Measurements from ENCODE around the gene ACTR1A. TPM values are rescaled to one million over a fixed set of nuclear protein-coding genes. Genes with fewer than 3 reads are reported as not detected.

The ACTR1A gene
- total RNA-seq, 1 experiment from 2014 or later, result 147 TPM

GRCh38 chr10:102485093-102485784 is 17.3 kb downstream of the ACTR1A start:
- Histone ChIP-seq H3K9me3 (ENCODE audit: control insufficient read depth, insufficient read depth, low read depth, low read length) (no peaks in the 10 kb centered on the region), H3K27ac (ENCODE audit: low read length) (no peak overlapping the region), H3K4me1 (ENCODE audit: control insufficient read depth, insufficient read depth, low read length) (no peaks in the 10 kb centered on the region), H3K27me3 (ENCODE audit: control insufficient read depth, insufficient read depth, low read length) (no peaks in the 10 kb centered on the region), H3K36me3 (ENCODE audit: control insufficient read depth, insufficient read depth, low read length) (peaks cover 36% of the 10 kb centered on the region; the same call in 1 of the 2 replicates), H3K4me3 (ENCODE audit: low read depth in 2 of 2, low read length in 2 of 2) (no peak overlapping the region)
- BruUV-seq (replicated peaks), result no TSS peak
- ChIA-PET POLR2A (no interaction called here), CTCF (no interaction called here)
- intact Hi-C loops (cut with micrococcal nuclease; ENCODE audit: unreplicated experiment) (no loop called here), in situ Hi-C loops (cut with HindIII; ENCODE audit: low pct_unique_long_range_greater_than_20kb, low sequenced_read_pairs) (no loop called here)
- TF ChIP-seq POLR2AphosphoS5 (IDR thresholded peaks at IDR 0.05; ENCODE audit: low read depth, low read length), result no peak
- no peak for TF ChIP-seq SIN3A (IDR thresholded peaks at IDR 0.05; ENCODE audit: borderline replicate concordance, insufficient read depth, low read depth, low read length)
- TF ChIP-seq, protein P1, sequence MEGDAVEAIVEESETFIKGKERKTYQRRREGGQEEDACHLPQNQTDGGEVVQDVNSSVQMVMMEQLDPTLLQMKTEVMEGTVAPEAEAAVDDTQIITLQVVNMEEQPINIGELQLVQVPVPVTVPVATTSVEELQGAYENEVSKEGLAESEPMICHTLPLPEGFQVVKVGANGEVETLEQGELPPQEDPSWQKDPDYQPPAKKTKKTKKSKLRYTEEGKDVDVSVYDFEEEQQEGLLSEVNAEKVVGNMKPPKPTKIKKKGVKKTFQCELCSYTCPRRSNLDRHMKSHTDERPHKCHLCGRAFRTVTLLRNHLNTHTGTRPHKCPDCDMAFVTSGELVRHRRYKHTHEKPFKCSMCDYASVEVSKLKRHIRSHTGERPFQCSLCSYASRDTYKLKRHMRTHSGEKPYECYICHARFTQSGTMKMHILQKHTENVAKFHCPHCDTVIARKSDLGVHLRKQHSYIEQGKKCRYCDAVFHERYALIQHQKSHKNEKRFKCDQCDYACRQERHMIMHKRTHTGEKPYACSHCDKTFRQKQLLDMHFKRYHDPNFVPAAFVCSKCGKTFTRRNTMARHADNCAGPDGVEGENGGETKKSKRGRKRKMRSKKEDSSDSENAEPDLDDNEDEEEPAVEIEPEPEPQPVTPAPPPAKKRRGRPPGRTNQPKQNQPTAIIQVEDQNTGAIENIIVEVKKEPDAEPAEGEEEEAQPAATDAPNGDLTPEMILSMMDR (IDR thresholded peaks at IDR 0.05), result no peak
- no peak for TF ChIP-seq REST (IDR thresholded peaks at IDR 0.05; ENCODE audit: insufficient read depth in 1 of 2, low read depth in 2 of 2, low read length in 1 of 2)
- no peak for TF ChIP-seq TCF7L2 (IDR thresholded peaks at IDR 0.05; ENCODE audit: low read depth, low read length)
- no peak for ATAC-seq
- no peak for DNase-seq (ENCODE audit: low read depth, low spot score)

GRCh38 chr10:102484021-102484420 is 18.5 kb downstream of the ACTR1A start:
- intact Hi-C loops (cut with micrococcal nuclease; ENCODE audit: unreplicated experiment), result no loop called here
- Histone ChIP-seq H3K4me3 (ENCODE audit: low read depth in 2 of 2, low read length in 2 of 2) (no peak overlapping the region), H3K9me3 (ENCODE audit: control insufficient read depth, insufficient read depth, low read depth, low read length) (no peaks in the 10 kb centered on the region), H3K36me3 (ENCODE audit: control insufficient read depth, insufficient read depth, low read length) (peaks cover 36% of the 10 kb centered on the region; the same call in 1 of the 2 replicates), H3K4me1 (ENCODE audit: control insufficient read depth, insufficient read depth, low read length) (no peaks in the 10 kb centered on the region), H3K27me3 (ENCODE audit: control insufficient read depth, insufficient read depth, low read length) (no peaks in the 10 kb centered on the region), H3K27ac (ENCODE audit: low read length) (no peak overlapping the region)
- TF ChIP-seq REST (IDR thresholded peaks at IDR 0.05; ENCODE audit: insufficient read depth in 1 of 2, low read depth in 2 of 2, low read length in 1 of 2) (no peak), SIN3A (IDR thresholded peaks at IDR 0.05; ENCODE audit: borderline replicate concordance, insufficient read depth, low read depth, low read length) (no peak), POLR2AphosphoS5 (IDR thresholded peaks at IDR 0.05; ENCODE audit: low read depth, low read length) (no peak), TCF7L2 (IDR thresholded peaks at IDR 0.05; ENCODE audit: low read depth, low read length) (no peak)
- TF ChIP-seq, protein P1 (IDR thresholded peaks at IDR 0.05), result no peak
- no TSS peak for BruUV-seq (replicated peaks)
- ChIA-PET CTCF (no interaction called here), POLR2A (no interaction called here)
- in situ Hi-C loops (cut with HindIII; ENCODE audit: low pct_unique_long_range_greater_than_20kb, low sequenced_read_pairs), result no loop called here
- no peak for ATAC-seq
- no peak for DNase-seq (ENCODE audit: low read depth, low spot score)

Data from Panc1 (cell line).